Heart right ventricle (tissue), 16 donors: ENCODE results near the gene LENG9. TPM values are rescaled to one million over a fixed set of nuclear protein-coding genes. Genes with fewer than 3 reads are reported as not detected.

Source experiments
- ATAC-seq, 8 donors: fragments of 200-7000 bp; cut with Tn5 transposase; one replicate each; pipeline ENCODE4 v1.9.1; 2020; ENCODE audit warnings: mild to moderate bottlenecking in 8 of 8, moderate library complexity in 8 of 8, moderate number of reproducible peaks in 1 of 8
- DNase-seq, 2 donors: peaks; one replicate each; pipeline ENCODE4 v3.0.0-alpha.2; 2020
- H3K27ac ChIP-seq, 10 donors: fragments of 200-600 bp; sonication (generic) in 2 of 10; one replicate each; pipeline versions ENCODE4 v1.5.0 to v1.8.0; 2020 to 2022; ENCODE audit warnings: mild to moderate bottlenecking in 3 of 10
- H3K27me3 ChIP-seq, 7 donors: fragments of 200-600 bp; one replicate each; pipeline ENCODE4 v1.8.0; 2021 to 2022; ENCODE audit warnings: mild to moderate bottlenecking in 2 of 7
- H3K36me3 ChIP-seq, 9 donors: fragments of 200-600 bp; sonication (generic) in 1 of 9; one replicate each; pipeline versions ENCODE4 v1.5.0 to v1.8.0; 2020 to 2022; ENCODE audit warnings: mild to moderate bottlenecking in 2 of 9
- H3K4me1 ChIP-seq, 9 donors: fragments of 200-600 bp; sonication (generic) in 1 of 9; one replicate each; pipeline versions ENCODE4 v1.5.0 to v1.8.0; 2020 to 2022; ENCODE audit warnings: mild to moderate bottlenecking in 4 of 9
- H3K4me3 ChIP-seq, 10 donors: fragments of 200-600 bp; sonication (generic) in 2 of 10; one replicate each; pipeline versions ENCODE4 v1.5.0 to v1.8.0; 2020 to 2022; ENCODE audit warnings: mild to moderate bottlenecking in 7 of 10, moderate library complexity in 2 of 10
- H3K9me3 ChIP-seq, 11 donors: fragments of 200-600 bp in 10 of 11; sonication (generic) in 2 of 11; one replicate each; pipeline versions ENCODE4 v1.5.0 to v1.8.0; 2013 to 2022; ENCODE audit warnings: mild to moderate bottlenecking in 2 of 11, control low read depth in 1 of 11, moderate library complexity in 1 of 11
- WGBS, 2 donors: extraction: QIAGEN DNeasy Blood & Tissue Kit; methylation state at CpG; one replicate each; pipeline ENCODE4 v1.1.7; 2013; ENCODE audit warnings: inconsistent platforms in 1 of 2; 5-methylcytosine and 5-hydroxymethylcytosine counted together
- intact Hi-C, 10 donors: fragments of 100-400 bp; cut with DNase I; formaldehyde crosslinking; loops; one replicate each; pipeline versions ENCODE4 v1.11.1 to v1.14.2; 2022
- polyA plus RNA-seq, 2 donors: library from polyadenylated mRNA; stranded (reverse); fragments of 200-250 nt; gene quantifications; one replicate each; pipeline ENCODE4 v1.2.3, GENCODE V29; 2013
- total RNA-seq, 10 donors: library from RNA; stranded (reverse); fragmentation: NEBNext Ultra II Directional in 3 of 10; extraction: Animal tissue kit (Norgen Biotek cat#: 25700) in 3 of 10; gene quantifications; one replicate each; pipeline versions ENCODE4 v1.2.1 to v1.2.4, GENCODE V29; 2021 to 2023
- TF ChIP-seq, protein P1 (sequence below), 9 donors: fragments of 200-600 bp; sonication (generic) in 2 of 9; IDR thresholded peaks; one replicate each; pipeline versions ENCODE4 v1.5.0 to v1.8.0; 2021 to 2022; ENCODE audit warnings: antibody characterized with exemption in 9 of 9, mild to moderate bottlenecking in 5 of 9, moderate library complexity in 1 of 9
- donor health status: Arrhythmogenic right ventricular cardiomyopathy.
- donor health status: ischemic (EF 13 %, LVEDD 7.1; RV severe dilation, severe dysfunction).
- donor health status: healthy with polysubstance abuse.
- donor health status: DM: no; HTN: yes; CAD: no.
- donor health status: DM: no; HTN: no; CAD: no.
- donor health status: ischemic (EF 25% LVEDD 6.9; RV normal size, moderate dysfunction).
- donor health status: ischemic (EF 25% LVEDD 5.7; RV mildly dilated, moderate dysfunction).
- donor health status: healthy.
- donor health status: DM: yes; HTN: yes; CAD: no.
- donor health status: Ischemic cardiomyopathy.
- donor health status: ischemic (EF 35%, LVEDD 5.7; RV mildly dilated, moderate dysfunction).
- donor health status: nonischemic (EF 11% LVEDD 7.7; RV severe dilation, severe dysfunction).
- donor health status: DM: yes; HTN: yes; CAD: no.
- donor health status: PGD.
- donor health status: ischemic (EF 29% LVEDD 5.4; RV normal size, mild dysfunction).
- donor health status: nonischemic (EF 23%, LVEDD 6.1; RV moderate dilation, normal function).

Gene LENG9
- total and polyA plus RNA-seq, 12 donors: 1.0 to 4.2 (median 1.6) TPM

DNA sequence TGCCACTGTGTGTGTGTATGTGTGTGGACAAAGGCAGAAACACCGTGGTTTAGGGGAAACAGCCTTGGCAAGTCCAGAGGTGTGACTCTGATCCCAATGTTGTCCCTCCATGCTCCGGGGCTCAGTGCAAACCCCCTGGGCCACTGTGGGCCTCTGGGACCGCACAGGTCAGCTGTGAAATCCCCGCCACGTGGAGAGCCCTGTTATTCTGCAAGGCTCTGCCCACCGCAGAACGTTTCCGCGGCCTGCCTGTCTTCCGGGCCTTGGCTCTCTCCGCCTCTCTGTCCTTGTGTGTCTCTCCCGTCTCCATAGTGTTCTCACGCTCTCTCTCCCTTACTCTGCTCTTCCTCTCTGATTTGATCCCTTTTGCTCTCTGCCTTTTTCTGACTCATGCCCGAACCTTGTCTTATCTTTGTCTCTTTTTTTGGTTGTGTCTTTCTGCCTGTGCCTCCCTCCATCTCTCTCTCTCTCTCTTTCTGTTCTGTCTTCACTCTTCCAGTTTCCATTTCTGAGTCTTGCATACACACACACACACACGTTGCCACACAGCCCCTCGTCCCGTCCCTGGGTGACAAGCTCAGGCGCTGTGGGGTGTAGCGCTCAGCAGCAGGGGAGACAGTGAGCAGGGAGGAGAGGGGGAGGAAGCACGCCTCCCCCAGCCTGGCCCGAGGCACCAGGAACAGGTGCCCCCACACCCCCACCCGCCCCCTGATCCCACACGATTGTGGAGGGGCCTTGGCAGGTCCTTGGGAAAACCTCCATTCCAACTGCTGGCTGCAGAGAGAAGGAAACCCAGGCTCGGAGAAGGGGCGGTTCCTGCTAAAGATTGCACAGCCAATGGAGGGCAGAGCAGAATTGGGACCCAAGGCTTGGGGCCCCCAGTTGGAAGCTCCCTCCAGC, 45.3 kb downstream of the LENG9 start:
- DNase-seq: no peak
- intact Hi-C loops: no loop called here
- H3K4me1 ChIP-seq: peaks cover 4 to 46% (median 17%) of the 10 kb centered on the region in 9 donors
- H3K36me3 ChIP-seq: no peaks in the 10 kb centered on the region
- ATAC-seq: peak in 3 of 8 donors; percentile 4 to 20 (median 13)
- no peak overlapping the region for H3K4me3 ChIP-seq
- H3K9me3 ChIP-seq: no peaks in the 10 kb centered on the region
- TF ChIP-seq, protein P1, sequence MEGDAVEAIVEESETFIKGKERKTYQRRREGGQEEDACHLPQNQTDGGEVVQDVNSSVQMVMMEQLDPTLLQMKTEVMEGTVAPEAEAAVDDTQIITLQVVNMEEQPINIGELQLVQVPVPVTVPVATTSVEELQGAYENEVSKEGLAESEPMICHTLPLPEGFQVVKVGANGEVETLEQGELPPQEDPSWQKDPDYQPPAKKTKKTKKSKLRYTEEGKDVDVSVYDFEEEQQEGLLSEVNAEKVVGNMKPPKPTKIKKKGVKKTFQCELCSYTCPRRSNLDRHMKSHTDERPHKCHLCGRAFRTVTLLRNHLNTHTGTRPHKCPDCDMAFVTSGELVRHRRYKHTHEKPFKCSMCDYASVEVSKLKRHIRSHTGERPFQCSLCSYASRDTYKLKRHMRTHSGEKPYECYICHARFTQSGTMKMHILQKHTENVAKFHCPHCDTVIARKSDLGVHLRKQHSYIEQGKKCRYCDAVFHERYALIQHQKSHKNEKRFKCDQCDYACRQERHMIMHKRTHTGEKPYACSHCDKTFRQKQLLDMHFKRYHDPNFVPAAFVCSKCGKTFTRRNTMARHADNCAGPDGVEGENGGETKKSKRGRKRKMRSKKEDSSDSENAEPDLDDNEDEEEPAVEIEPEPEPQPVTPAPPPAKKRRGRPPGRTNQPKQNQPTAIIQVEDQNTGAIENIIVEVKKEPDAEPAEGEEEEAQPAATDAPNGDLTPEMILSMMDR (IDR thresholded peaks at IDR 0.05): no peak
- H3K27ac ChIP-seq: peak overlapping the region in 7 of 10 donors; percentile 15 to 85 (median 44)
- 15 to 18% methylated on average over 23 to 25 of the region's 25 CpGs for WGBS, 2 donors
- H3K27me3 ChIP-seq: peaks cover 22 to 91% (median 80%) of the 10 kb centered on the region in 7 donors

DNA sequence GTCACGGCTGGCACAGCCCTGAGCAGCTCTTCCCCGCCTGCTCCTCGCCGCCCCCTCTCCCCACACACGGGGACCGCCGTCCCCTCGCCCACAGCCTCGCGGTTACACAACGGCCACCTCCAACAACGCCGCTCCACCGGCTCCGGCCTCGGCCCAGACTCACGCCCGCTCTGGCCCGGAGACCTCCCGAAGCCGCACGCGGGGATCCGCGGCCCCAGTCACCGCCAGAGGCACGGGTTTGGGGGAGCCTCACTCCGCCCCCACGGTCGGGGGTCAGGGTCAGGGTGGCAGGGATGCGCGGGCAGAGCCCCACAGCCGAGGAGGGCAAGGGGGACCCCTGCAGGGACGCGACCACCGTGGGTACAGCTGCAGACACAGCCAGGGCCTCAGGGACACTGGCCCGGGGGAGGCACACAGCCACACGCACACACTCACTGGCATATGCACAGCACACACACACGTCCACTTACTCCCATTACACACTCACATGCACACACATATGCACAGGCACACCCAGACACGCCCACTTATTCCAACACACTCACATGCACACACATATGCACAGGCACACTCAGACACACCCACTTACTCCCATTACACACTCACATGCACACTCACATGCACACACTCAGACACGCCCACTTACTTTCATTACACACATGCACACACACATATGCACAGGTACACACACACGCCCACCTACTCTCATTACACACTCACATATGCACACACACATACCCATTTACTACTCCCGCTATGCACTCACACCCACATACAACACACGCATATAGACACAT, 46.7 kb downstream of the LENG9 start:
- Histone ChIP-seq H3K4me1 (peaks cover 4 to 46% (median 17%) of the 10 kb centered on the region in 9 donors), H3K27ac (peak overlapping the region in 1 of 10 donors; percentile 63), H3K4me3 (peak overlapping the region in 4 of 10 donors; percentile 0 to 43 (median 18)), H3K9me3 (no peaks in the 10 kb centered on the region), H3K27me3 (peaks cover 22 to 88% (median 81%) of the 10 kb centered on the region in 7 donors), H3K36me3 (no peaks in the 10 kb centered on the region)
- intact Hi-C loops: no loop called here
- 30 to 37% methylated on average over 42 to 44 of the region's 44 CpGs for WGBS, 2 donors
- TF ChIP-seq, protein P1 (IDR thresholded peaks at IDR 0.05): no peak
- DNase-seq: no peak
- no peak for ATAC-seq

DNA sequence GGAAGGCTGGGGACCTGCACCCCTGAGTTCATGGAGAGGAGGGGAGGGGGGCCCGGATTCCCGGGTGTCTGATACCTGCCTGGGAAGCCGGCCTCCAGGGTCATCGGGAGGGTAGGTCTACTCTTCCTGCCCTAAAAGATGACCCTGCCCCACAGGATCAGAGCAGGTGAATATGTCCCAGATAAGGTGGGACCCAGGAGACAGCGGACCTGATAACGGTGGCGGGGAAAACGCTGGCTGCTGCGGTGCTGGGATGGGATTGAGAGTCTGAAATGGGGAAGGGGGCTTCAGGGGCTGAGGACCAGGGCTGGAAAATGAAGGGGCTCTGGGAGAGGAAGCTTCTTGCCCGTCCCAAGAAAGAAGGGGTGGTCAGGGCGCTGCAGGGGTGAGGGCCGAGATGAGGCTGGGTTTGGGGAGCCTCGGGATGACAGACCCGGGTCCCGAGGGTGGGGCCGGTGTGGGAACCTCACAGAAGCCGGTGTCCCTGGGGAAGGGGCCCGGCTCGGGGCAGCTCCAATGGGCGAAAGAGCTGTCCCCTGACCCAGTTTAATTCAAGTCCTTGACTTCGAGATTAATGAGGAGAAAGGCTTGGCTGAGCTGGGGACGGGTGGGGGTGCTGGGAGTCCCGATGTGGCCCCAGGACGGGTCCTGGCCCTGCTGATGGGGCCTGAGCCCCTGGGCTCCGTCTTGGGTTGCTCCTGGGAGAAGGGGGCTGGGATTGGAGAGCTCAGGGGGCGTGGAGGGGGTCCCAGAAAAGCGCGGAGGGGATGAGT, 47.5 kb downstream of the LENG9 start:
- H3K27ac ChIP-seq: peak overlapping the region in 3 of 10 donors; percentile 22 to 63 (median 35)
- TF ChIP-seq, protein P1 (IDR thresholded peaks at IDR 0.05): no peak
- no peaks in the 10 kb centered on the region for H3K36me3 ChIP-seq
- peak overlapping the region; percentile 8 to 44 (median 24) for H3K4me3 ChIP-seq
- WGBS, 2 donors: 3 to 4% methylated on average over 25 to 28 of the region's 28 CpGs
- H3K4me1 ChIP-seq: peaks cover 4 to 40% (median 17%) of the 10 kb centered on the region in 9 donors
- DNase-seq: no peak
- ATAC-seq: no peak
- peaks cover 22 to 84% (median 76%) of the 10 kb centered on the region in 7 donors for H3K27me3 ChIP-seq
- intact Hi-C loops: no loop called here
- no peaks in the 10 kb centered on the region for H3K9me3 ChIP-seq
